ENCODE results near the gene TUBB2A. TPM values are rescaled to one million over a fixed set of nuclear protein-coding genes. Genes with fewer than 3 reads are reported as not detected.
"Not testable (repeated sequence)": the region's sequence is repeated elsewhere in the genome, so short reads cannot be mapped to it uniquely, and the experiment has no call there.

Gene TUBB2A
- total RNA-seq, 1 donor from 2014 or later = 59.0 TPM

DNA sequence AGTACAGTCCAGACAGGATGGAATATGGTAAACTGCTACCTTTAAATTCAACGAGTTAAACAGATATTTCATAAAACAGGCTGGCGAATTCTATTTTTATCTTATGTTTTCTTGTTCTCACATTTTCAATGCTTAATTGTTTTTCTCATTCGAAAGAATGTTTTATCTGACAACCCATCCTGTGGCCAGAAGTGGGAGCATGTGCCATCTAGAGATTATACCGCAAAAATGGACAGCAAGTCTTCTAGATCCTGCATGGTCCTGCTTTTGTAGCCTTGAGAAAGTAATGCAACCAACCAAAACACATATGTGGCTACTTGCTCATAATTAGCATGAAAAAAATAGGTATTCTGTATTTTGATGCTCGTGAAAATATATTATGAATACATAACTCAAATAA, 39.4 kb upstream of the TUBB2A start:
- peaks cover 0 to 3% (median 2%) of the 10 kb centered on the region in 3 donors for H3K9me3 ChIP-seq (ENCODE audit: control insufficient read depth in 3 of 3, low read length in 3 of 3)
- H3K27ac ChIP-seq (ENCODE audit: low read depth, low read length) = no peak overlapping the region
- no peak overlapping the region for H3K4me3 ChIP-seq (ENCODE audit: low read length in 3 of 3)
- no peaks in the 10 kb centered on the region for H3K4me1 ChIP-seq (ENCODE audit: control insufficient read depth in 3 of 3, insufficient read depth in 3 of 3, low read length in 3 of 3)
- H3K9ac ChIP-seq (ENCODE audit: low read depth in 1 of 3, low read length in 3 of 3) = no peak overlapping the region
- no peaks in the 10 kb centered on the region for H3K27me3 ChIP-seq (ENCODE audit: control insufficient read depth in 3 of 3, insufficient read depth in 3 of 3, low read length in 3 of 3)
- H3K36me3 ChIP-seq (ENCODE audit: control insufficient read depth in 3 of 3, insufficient read depth in 3 of 3, low read length in 3 of 3) = no peaks in the 10 kb centered on the region

DNA sequence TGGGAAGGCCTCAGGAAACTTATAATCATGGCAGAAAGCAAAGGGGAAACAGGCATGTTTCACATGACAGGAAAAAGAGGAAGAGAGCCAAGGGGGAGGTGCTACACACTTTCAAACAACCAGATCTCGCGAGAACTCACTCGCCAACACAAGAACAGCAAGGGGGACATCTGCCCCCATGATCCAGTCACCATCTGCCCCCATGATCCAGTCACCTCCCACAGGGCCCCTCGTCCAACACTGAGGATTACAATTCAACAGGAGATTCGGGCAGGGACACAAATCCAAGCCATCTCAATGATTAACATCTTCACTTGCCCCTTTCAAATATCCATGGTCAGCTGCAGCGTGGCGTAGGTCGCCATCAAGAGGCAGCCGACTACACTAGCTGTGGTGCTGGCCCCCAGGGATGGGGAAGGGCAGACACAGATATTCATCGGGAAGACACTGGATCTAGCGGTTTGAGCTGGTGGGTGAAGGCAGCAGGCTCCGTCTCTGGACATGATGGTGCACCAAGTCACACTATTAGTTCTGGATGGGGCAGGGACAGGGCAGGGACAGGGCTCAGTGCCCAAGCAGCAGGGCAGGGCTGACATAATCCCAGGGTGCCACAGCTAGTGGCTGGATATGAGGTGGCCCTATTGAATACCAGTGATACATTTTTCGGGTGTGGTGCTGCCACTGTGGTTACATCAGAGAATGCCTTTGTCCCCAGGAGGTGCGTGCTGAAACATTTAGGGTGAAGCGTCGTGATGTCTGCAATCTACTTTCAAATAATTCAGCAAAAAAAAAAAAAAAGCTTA, 38.6 kb upstream of the TUBB2A start:
- H3K36me3 ChIP-seq (ENCODE audit: control insufficient read depth in 3 of 3, insufficient read depth in 3 of 3, low read length in 3 of 3) = no peaks in the 10 kb centered on the region
- no peak overlapping the region for H3K9ac ChIP-seq (ENCODE audit: low read depth in 1 of 3, low read length in 3 of 3)
- no peak overlapping the region for H3K4me3 ChIP-seq (ENCODE audit: low read length in 3 of 3)
- no peak overlapping the region for H3K27ac ChIP-seq (ENCODE audit: low read depth, low read length)
- H3K9me3 ChIP-seq (ENCODE audit: control insufficient read depth in 3 of 3, low read length in 3 of 3) = peaks cover 0 to 3% (median 2%) of the 10 kb centered on the region in 3 donors
- H3K27me3 ChIP-seq (ENCODE audit: control insufficient read depth in 3 of 3, insufficient read depth in 3 of 3, low read length in 3 of 3) = no peaks in the 10 kb centered on the region
- no peaks in the 10 kb centered on the region for H3K4me1 ChIP-seq (ENCODE audit: control insufficient read depth in 3 of 3, insufficient read depth in 3 of 3, low read length in 3 of 3)

DNA sequence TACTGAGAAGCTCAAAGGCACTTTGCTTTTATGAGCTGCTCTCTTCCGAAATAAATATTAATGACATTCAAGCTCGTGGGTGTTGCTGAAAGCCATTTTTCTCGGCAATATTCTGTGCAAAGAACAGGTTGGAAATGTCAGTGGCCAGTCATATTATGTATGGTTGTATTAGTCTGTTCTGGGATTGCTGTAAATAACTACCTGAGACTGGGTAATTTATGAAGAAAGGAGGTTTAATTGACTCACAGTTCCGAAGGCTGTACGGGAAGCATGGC, 38.0 kb upstream of the TUBB2A start:
- H3K27ac ChIP-seq (ENCODE audit: low read depth, low read length) = no peak overlapping the region
- no peak overlapping the region for H3K9ac ChIP-seq (ENCODE audit: low read depth in 1 of 3, low read length in 3 of 3)
- no peaks in the 10 kb centered on the region for H3K36me3 ChIP-seq (ENCODE audit: control insufficient read depth in 3 of 3, insufficient read depth in 3 of 3, low read length in 3 of 3)

DNA sequence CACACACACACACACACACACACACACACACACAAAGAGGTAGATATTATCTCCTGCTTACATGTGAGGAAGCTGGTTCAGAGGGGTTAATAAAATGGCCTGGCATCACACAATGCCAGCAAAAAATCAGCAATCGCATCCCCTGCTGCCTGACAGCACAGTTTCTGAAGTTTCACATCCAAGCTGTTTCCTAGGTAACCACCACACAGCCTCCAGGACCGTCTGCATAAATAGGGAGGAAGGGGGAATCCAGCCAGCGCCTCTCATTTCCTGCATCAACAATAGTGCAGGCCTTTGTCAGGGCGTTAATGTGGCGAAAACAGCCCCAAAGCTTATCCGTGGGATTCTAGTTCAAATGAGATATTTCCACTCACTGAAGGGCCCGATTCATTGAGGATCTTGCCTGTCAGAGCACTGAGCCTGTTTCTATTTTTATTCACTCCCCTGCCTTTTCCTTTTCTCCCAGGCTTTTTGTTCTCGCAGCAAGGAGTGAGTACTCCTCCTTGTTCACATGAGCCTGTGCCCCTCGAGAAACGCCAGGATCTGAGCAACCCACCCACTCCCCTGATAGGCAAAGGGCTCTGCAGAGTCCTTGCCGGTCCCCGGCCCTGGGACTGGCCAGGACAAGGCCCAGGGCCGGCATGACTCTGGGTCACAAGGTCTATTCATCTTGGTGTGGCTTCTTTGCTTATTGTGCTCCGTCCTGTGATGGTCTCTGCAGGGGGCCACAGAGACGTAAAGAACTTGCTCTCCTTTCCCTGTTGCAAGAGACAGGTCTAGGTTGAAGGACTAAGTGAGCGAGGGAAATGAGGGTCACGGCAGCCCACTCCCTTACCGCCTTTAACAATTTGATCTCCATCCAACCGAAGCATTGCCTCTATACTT, 37.4 kb upstream of the TUBB2A start:
- Histone ChIP-seq H3K9ac (ENCODE audit: low read depth in 1 of 3, low read length in 3 of 3) (no peak overlapping the region), H3K9me3 (ENCODE audit: control insufficient read depth in 3 of 3, low read length in 3 of 3) (peaks cover 0 to 5% (median 2%) of the 10 kb centered on the region in 3 donors), H3K36me3 (ENCODE audit: control insufficient read depth in 3 of 3, insufficient read depth in 3 of 3, low read length in 3 of 3) (no peaks in the 10 kb centered on the region), H3K27me3 (ENCODE audit: control insufficient read depth in 3 of 3, insufficient read depth in 3 of 3, low read length in 3 of 3) (no peaks in the 10 kb centered on the region), H3K4me3 (ENCODE audit: low read length in 3 of 3) (no peak overlapping the region), H3K27ac (ENCODE audit: low read depth, low read length) (no peak overlapping the region), H3K4me1 (ENCODE audit: control insufficient read depth in 3 of 3, insufficient read depth in 3 of 3, low read length in 3 of 3) (no peaks in the 10 kb centered on the region)

More for the DNA sequence above, 38.0 kb upstream of the TUBB2A start:
- H3K4me1 ChIP-seq (ENCODE audit: control insufficient read depth in 3 of 3, insufficient read depth in 3 of 3, low read length in 3 of 3) = no peaks in the 10 kb centered on the region
- H3K9me3 ChIP-seq (ENCODE audit: control insufficient read depth in 3 of 3, low read length in 3 of 3) = peaks cover 0 to 5% (median 2%) of the 10 kb centered on the region in 3 donors
- no peak overlapping the region for H3K4me3 ChIP-seq (ENCODE audit: low read length in 3 of 3)
- H3K27me3 ChIP-seq (ENCODE audit: control insufficient read depth in 3 of 3, insufficient read depth in 3 of 3, low read length in 3 of 3) = no peaks in the 10 kb centered on the region

DNA sequence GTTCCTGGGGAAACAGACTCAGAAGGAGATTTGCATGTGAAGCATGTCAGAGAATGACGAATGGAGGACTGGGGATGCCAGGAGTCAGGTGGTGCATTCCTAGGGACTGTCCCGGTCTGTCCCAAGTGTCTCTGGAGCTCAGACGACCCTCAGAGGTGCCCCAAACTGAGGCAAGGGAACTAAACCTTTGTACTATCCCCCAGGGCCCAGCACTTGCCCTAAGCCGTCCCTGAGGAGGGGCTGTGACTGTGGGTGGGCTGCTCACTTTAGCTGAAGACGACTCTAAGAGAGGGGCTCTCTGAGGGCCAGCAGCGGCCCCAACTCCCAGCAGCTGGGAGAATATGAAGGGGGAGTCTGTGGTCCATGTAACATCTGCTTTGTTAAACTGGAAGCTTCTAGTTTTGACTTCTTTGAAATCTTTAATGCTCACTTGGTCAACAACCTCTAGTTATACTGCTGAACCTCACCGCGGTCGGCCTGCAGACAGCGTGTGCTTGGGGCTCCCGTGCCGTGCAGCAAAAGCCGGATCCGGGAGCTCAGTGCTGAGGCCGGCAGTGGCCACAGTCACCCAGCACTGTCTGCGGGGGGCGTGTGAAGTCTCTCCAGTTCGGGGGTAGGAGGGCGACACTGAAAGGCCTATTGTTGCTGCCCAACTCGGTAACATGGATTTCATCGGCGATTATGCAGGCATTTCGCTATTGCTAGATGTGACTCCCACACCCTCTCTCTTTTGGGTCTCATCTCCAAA, 35.9 kb upstream of the TUBB2A start:
- Histone ChIP-seq H3K4me1 (ENCODE audit: control insufficient read depth in 3 of 3, insufficient read depth in 3 of 3, low read length in 3 of 3) (no peaks in the 10 kb centered on the region), H3K4me3 (ENCODE audit: low read length in 3 of 3) (no peak overlapping the region), H3K36me3 (ENCODE audit: control insufficient read depth in 3 of 3, insufficient read depth in 3 of 3, low read length in 3 of 3) (no peaks in the 10 kb centered on the region), H3K27ac (ENCODE audit: low read depth, low read length) (no peak overlapping the region), H3K9ac (ENCODE audit: low read depth in 1 of 3, low read length in 3 of 3) (no peak overlapping the region), H3K9me3 (ENCODE audit: control insufficient read depth in 3 of 3, low read length in 3 of 3) (peaks cover 0 to 2% (median 0%) of the 10 kb centered on the region in 3 donors), H3K27me3 (ENCODE audit: control insufficient read depth in 3 of 3, insufficient read depth in 3 of 3, low read length in 3 of 3) (no peaks in the 10 kb centered on the region)

DNA sequence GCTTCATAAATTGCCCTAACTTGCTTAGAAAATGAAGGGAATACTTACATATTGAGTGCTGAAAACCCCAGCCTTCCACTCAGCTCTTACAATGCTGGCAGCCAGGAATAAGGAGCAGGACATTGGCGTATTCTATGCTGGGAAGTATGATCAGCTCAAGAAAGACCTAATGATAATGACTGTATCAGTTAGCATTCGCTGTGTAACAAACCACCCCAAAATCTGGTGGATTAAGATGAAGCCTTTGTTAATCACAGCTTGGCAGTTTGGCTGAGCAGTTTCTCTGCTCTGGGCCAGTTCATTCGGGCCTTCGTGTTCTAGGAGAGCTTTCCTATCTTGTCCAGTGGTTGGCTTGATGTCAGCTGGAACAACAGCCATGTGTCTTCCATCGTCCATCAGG, 33.4 kb upstream of the TUBB2A start:
- Histone ChIP-seq H3K27ac (ENCODE audit: low read depth, low read length) (no peak overlapping the region), H3K36me3 (ENCODE audit: control insufficient read depth in 3 of 3, insufficient read depth in 3 of 3, low read length in 3 of 3) (no peaks in the 10 kb centered on the region), H3K9me3 (ENCODE audit: control insufficient read depth in 3 of 3, low read length in 3 of 3) (peaks cover 0 to 2% (median 0%) of the 10 kb centered on the region in 3 donors), H3K9ac (ENCODE audit: low read depth in 1 of 3, low read length in 3 of 3) (no peak overlapping the region), H3K4me3 (ENCODE audit: low read length in 3 of 3) (no peak overlapping the region), H3K4me1 (ENCODE audit: control insufficient read depth in 3 of 3, insufficient read depth in 3 of 3, low read length in 3 of 3) (no peaks in the 10 kb centered on the region), H3K27me3 (ENCODE audit: control insufficient read depth in 3 of 3, insufficient read depth in 3 of 3, low read length in 3 of 3) (no peaks in the 10 kb centered on the region)

DNA sequence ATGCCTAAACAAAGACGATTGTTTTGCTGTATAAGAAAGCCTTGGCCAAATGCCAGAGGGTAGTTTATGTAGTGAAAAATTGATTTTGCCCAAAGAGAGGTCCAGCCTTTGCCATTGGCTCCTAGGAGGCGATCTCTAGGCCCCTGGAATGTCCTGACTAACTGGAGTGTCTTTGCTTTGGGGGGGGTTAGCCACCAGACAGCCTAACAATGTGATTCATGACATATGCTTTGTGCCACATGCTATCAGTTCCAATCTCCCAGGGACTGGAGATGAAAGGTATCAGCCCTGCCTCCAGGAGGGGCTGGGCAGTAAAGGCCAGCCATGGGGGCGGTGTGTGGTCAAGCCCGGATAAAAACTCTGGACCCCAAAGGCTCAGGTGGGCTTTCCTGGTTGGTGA, 32.7 kb upstream of the TUBB2A start:
- peaks cover 0 to 2% (median 0%) of the 10 kb centered on the region in 3 donors for H3K9me3 ChIP-seq (ENCODE audit: control insufficient read depth in 3 of 3, low read length in 3 of 3)
- H3K9ac ChIP-seq (ENCODE audit: low read depth in 1 of 3, low read length in 3 of 3) = no peak overlapping the region
- H3K4me1 ChIP-seq (ENCODE audit: control insufficient read depth in 3 of 3, insufficient read depth in 3 of 3, low read length in 3 of 3) = no peaks in the 10 kb centered on the region

DNA sequence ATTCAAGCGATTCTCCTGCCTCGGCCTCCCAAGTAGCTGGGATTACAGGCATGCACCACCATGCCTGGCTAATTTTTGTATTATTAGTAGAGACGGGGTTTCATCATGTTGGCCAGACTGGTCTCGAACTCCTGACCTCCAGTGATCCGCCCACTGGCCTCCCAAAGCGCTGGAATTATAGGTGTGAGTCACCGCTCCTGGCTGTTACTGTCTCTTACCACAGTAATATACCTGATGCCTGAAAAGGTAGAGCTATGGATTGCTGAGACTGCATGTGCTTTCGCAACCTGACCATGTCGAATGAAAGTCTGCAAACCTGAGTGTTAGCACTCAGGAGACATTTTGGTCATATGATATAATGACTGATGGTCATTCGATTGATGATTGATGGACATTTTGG, 31.8 kb upstream of the TUBB2A start:
- not testable (repeated sequence) for H3K27ac ChIP-seq (ENCODE audit: low read depth, low read length); H3K9ac ChIP-seq (ENCODE audit: low read depth in 1 of 3, low read length in 3 of 3)

More for the DNA sequence above, 32.7 kb upstream of the TUBB2A start:
- Histone ChIP-seq H3K36me3 (ENCODE audit: control insufficient read depth in 3 of 3, insufficient read depth in 3 of 3, low read length in 3 of 3) (no peaks in the 10 kb centered on the region), H3K4me3 (ENCODE audit: low read length in 3 of 3) (no peak overlapping the region), H3K27me3 (ENCODE audit: control insufficient read depth in 3 of 3, insufficient read depth in 3 of 3, low read length in 3 of 3) (no peaks in the 10 kb centered on the region), H3K27ac (ENCODE audit: low read depth, low read length) (no peak overlapping the region)

DNA sequence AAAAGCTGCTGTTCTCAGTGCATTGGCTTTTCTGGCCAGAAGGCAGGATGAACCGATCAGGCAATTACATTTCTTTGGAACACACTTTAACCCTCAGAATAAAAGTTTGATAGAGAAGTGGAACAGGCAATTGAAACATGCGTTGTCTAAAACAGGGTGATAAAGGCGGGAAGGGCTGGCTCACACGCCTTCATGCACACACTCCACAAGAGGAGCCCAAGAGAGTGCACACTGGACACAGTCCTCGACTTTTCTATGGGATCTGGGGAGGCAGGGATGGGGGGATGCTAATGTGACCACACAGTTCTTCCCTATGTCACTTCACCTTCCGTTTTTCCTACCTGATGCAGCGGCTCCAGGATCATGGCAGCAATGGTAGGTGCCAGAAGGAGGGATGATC, 30.9 kb upstream of the TUBB2A start:
- Histone ChIP-seq H3K9me3 (ENCODE audit: control insufficient read depth in 3 of 3, low read length in 3 of 3) (peaks cover 0 to 2% (median 0%) of the 10 kb centered on the region in 3 donors), H3K27ac (ENCODE audit: low read depth, low read length) (no peak overlapping the region), H3K4me3 (ENCODE audit: low read length in 3 of 3) (no peak overlapping the region), H3K27me3 (ENCODE audit: control insufficient read depth in 3 of 3, insufficient read depth in 3 of 3, low read length in 3 of 3) (no peaks in the 10 kb centered on the region), H3K36me3 (ENCODE audit: control insufficient read depth in 3 of 3, insufficient read depth in 3 of 3, low read length in 3 of 3) (no peaks in the 10 kb centered on the region), H3K9ac (ENCODE audit: low read depth in 1 of 3, low read length in 3 of 3) (no peak overlapping the region), H3K4me1 (ENCODE audit: control insufficient read depth in 3 of 3, insufficient read depth in 3 of 3, low read length in 3 of 3) (no peaks in the 10 kb centered on the region)

More for the DNA sequence above, 31.8 kb upstream of the TUBB2A start:
- H3K27me3 ChIP-seq (ENCODE audit: control insufficient read depth in 3 of 3, insufficient read depth in 3 of 3, low read length in 3 of 3); H3K9me3 ChIP-seq (ENCODE audit: control insufficient read depth in 3 of 3, low read length in 3 of 3); H3K36me3 ChIP-seq (ENCODE audit: control insufficient read depth in 3 of 3, insufficient read depth in 3 of 3, low read length in 3 of 3); H3K4me3 ChIP-seq (ENCODE audit: low read length in 3 of 3); H3K4me1 ChIP-seq (ENCODE audit: control insufficient read depth in 3 of 3, insufficient read depth in 3 of 3, low read length in 3 of 3): not testable (repeated sequence)
